Posterior cingulate gyrus (tissue), 11 donors: Measurements from ENCODE around the gene ADGRG6.
A peak's percentile ranks its signal among the peaks of the same experiment; 100 is the strongest.
"Not testable (repeated sequence)": the region's sequence is repeated elsewhere in the genome, so short reads cannot be mapped to it uniquely, and the experiment has no call there.

Source experiments
- DNase-seq, 10 donors: peaks; one replicate each; pipeline versions ENCODE4 v3.0.0 to v3.0.0-alpha.2; 2020 to 2021; ENCODE audit warnings: mixed read lengths in 3 of 10
- intact Hi-C: fragments of 100-400 bp; cut with DNase I; formaldehyde crosslinking; loops from one replicate; pipeline ENCODE4 v1.15.1; 2023

ADGRG6 gene

GRCh38 chr6:142400495-142400894, 98.7 kb downstream of the ADGRG6 start:
- intact Hi-C loops, result no loop called here
- no peak for DNase-seq

- no peak for DNase-seq
- intact Hi-C loops, result no loop called here
These were observed 100.0 kb downstream of the ADGRG6 start for GRCh38 chr6:142401838-142402237.

- DNase-seq, result no peak
- intact Hi-C loops, result no loop called here
These were observed 102.9 kb downstream of the ADGRG6 start for GRCh38 chr6:142404751-142405150.

- intact Hi-C loops, result no loop called here
- no peak for DNase-seq
These were observed 104.3 kb downstream of the ADGRG6 start for GRCh38 chr6:142406131-142406530.

GRCh38 chr6:142407685-142408273, 106.0 kb downstream of the ADGRG6 start:
- no peak for DNase-seq
- intact Hi-C loops, result no loop called here

- no peak for DNase-seq
- intact Hi-C loops, result no loop called here
These were observed 106.6 kb downstream of the ADGRG6 start for GRCh38 chr6:142408409-142408808.

- intact Hi-C loops, result no loop called here
- DNase-seq, result no peak
These were observed 108.0 kb downstream of the ADGRG6 start for GRCh38 chr6:142409794-142410193.

- DNase-seq, result no peak
- intact Hi-C loops, result no loop called here
These were observed 109.3 kb downstream of the ADGRG6 start for GRCh38 chr6:142411145-142411544.

GRCh38 chr6:142412241-142412640, 110.4 kb downstream of the ADGRG6 start:
- no peak for DNase-seq
- intact Hi-C loops, result no loop called here

- intact Hi-C loops, result no loop called here
- DNase-seq, result no peak
These were observed 110.9 kb downstream of the ADGRG6 start for GRCh38 chr6:142412658-142413057.

- DNase-seq, result no peak
These were observed 111.3 kb downstream of the ADGRG6 start for GRCh38 chr6:142413111-142413510.

GRCh38 chr6:142414462-142415250, 112.8 kb downstream of the ADGRG6 start:
- intact Hi-C loops, result no loop called here
- DNase-seq, result no peak

More at GRCh38 chr6:142413111-142413510, 111.3 kb downstream of the ADGRG6 start:
- intact Hi-C loops, result no loop called here

GRCh38 chr6:142416179-142416578, 114.4 kb downstream of the ADGRG6 start:
- intact Hi-C loops, result no loop called here
- peak in 1 of 10 donors; percentile 27 for DNase-seq

- intact Hi-C loops, result no loop called here
These were observed 114.9 kb downstream of the ADGRG6 start for GRCh38 chr6:142416686-142417085.

GRCh38 chr6:142417331-142417750, 115.5 kb downstream of the ADGRG6 start:
- no peak for DNase-seq
- intact Hi-C loops, result no loop called here

More at GRCh38 chr6:142416686-142417085, 114.9 kb downstream of the ADGRG6 start:
- DNase-seq, result no peak

GRCh38 chr6:142419071-142419470, 117.3 kb downstream of the ADGRG6 start:
- intact Hi-C loops, result no loop called here

GRCh38 chr6:142420802-142421201, 119.0 kb downstream of the ADGRG6 start:
- intact Hi-C loops, result no loop called here
- DNase-seq, result no peak

More at GRCh38 chr6:142419071-142419470, 117.3 kb downstream of the ADGRG6 start:
- DNase-seq, result no peak

GRCh38 chr6:142421285-142422117, 119.7 kb downstream of the ADGRG6 start:
- intact Hi-C loops, result no loop called here
- no peak for DNase-seq

GRCh38 chr6:142426444-142427132, 124.8 kb downstream of the ADGRG6 start:
- DNase-seq, intact Hi-C loops: not testable (repeated sequence)

GRCh38 chr6:142428468-142428867, 126.7 kb downstream of the ADGRG6 start:
- intact Hi-C loops, DNase-seq: not testable (repeated sequence)
